Endometrium (tissue), 2 donors: ENCODE measurements around the gene HRH2.
"Not testable (repeated sequence)": the region's sequence is repeated elsewhere in the genome, so short reads cannot be mapped to it uniquely, and the experiment has no call there.

Experiments
- FAIRE-seq: peaks from 2 replicates; lab custom pipeline; 2012; peaks lifted over from hg19 to GRCh38; lab: Jason Lieb, UNC
- donor health status: control.
- donor health status: control.

HRH2 gene

DNA sequence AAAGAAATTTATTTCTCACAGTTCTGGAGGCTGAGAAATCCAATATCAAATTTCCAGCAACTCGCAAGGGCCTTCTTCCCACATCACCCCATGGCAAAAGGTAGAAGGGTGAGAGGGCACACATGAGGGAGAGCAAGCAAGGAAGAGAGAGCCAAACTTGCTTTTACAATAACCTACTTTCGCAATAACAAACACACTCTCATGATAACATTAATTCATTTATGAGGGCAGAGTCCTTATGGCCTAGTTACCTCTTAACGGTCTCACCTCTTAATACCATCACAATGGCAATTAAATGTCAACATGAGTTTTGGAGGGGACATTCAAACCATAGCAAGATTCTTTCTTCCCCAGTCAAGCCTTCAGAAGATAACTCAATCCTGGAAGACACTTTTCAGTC lies 11.6 kb upstream of the HRH2 start:
- no peak for FAIRE-seq

DNA sequence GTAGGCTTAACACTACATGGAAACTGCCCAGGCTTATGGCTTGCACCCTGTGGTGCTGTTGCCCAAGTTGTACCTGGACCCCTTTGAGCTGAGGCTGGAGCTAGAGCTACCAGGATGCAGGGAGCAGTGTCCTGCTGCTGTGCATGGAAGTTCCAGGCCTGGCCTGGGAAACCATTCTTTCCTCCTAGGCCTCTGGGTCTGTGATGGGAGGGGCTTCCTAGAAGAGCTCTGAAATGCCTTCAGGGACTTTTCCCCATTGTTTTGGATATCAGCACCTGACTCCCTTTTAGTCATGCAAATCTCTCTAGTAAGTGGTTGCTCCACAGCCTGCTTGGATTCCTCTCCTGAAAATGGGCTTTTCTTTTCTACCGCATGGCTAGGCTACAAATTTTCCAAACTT lies 7.9 kb upstream of the HRH2 start:
- no peak for FAIRE-seq

DNA sequence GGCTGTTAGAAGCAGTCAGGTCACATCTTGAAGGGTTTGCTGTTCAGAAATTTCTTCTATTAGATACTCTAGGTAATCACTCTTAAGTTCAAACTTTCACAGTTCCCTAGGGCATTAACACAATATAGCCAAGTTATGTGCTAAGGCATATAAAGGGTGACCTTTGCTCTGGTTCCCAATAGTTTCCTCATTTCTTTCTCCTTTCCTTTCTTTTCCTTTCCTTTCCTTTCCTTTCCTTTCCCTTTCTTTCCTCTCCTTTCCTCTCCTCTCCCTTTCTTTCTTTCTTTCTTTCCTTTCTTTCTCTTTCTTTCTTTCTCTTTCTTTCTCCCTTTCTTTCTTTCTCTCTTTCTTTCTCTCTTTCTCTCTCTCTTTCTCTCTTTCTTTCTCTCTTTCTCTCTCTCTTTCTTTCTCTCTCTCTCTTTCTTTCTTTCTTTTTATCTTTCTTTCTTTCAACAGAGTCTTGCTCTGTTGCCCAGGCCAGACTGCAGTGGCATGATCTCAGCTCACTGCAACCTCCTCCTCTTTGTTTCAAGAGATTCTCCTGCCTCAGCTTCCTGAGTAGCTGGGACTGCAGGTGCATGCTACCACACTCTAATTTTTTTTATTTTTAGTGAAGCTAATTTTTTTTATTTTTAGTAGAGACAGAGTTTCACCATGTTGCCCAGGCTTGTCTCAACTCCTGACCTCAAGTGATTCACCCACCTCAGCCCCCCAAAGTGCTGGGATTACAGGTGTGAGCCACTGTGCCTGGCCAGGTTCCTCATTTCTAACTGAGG lies 7.3 kb upstream of the HRH2 start:
- not testable (repeated sequence) for FAIRE-seq

DNA sequence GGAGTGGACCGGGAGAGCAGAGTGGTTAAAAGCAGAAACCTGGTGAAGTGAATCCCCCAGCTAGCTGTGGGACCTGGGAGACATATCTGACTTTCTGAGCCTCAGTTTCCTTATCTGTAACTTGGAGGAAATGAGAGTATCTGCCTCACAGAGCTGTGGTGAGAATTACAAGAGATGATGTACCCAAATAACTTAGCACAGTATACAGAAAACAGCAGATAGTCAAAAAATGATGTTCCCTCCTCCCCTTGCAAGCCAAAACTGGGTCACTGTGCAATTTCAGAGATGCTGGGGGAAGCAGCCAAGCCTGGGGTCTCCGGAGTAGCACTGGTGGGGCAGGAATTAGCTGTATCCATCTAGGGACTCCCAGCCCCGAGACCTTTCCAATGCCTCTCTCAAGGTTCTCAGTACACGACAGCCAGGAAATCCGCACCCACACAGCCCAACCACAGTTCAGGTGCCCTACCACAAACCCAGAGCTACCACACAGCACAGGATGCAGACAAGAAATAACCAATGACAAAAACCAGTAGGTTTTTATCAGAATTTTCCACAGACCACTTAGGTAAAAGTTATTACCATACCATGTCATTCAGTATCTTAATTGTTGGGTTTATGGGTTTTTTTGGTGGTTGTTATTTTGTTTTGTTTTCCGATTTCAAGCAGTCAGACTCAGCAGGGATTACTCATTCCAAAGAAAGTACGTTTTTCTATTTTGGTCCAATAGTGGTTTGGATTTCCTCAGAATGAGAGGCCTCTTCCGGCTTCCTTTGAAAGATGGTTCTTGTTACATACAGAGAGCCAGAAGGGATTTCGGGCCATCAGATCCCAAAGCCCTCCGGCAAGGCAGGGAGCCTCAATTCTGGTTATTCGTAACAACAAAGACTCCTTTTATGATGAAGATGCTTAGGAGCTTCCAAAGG lies 4.9 kb upstream of the HRH2 start:
- no peak for FAIRE-seq

DNA sequence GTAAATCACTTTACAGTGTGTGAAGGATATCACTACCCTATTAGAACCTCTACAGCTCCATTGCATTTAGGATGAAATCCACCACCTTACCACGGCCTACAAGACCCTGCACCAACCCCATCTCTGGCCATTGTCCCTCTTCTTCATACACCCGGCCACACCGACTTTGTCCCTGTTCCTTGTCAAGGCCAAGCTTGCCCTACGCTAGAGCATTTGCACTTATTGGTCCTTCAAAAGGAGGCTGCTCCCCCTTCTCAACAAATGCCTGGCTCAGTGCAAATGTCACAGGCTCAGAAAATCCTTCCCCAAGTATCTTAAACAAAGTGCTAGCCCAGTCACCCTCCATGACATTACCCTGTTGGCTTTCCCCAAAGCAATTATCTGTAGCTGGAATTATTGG lies 4.1 kb upstream of the HRH2 start:
- no peak for FAIRE-seq

GRCh38 chr5:175654339-175654738 lies 3.5 kb upstream of the HRH2 start:
- no peak for FAIRE-seq

- no peak for FAIRE-seq
These were observed 3.1 kb upstream of the HRH2 start for GRCh38 chr5:175654807-175655206.

DNA sequence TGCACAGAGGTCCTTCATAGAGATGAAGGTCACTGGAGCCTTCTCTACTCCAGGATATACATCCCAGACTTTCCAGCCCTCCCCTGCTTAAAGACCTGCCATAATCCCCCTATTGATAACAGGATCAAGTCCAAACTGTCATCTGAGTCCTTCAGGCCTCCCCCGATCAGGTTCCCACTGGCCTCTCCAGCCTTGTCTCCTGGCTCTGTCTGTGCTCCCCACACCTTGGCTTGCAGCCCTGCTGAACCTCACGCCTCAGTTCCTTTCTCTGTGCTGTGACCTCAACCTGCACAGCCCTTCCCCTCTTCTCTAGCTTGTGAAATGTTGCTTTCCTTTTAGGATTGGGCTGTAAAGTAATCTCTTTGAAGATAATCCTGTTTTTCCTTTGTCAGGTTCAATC lies 2.5 kb upstream of the HRH2 start:
- FAIRE-seq = no peak

DNA sequence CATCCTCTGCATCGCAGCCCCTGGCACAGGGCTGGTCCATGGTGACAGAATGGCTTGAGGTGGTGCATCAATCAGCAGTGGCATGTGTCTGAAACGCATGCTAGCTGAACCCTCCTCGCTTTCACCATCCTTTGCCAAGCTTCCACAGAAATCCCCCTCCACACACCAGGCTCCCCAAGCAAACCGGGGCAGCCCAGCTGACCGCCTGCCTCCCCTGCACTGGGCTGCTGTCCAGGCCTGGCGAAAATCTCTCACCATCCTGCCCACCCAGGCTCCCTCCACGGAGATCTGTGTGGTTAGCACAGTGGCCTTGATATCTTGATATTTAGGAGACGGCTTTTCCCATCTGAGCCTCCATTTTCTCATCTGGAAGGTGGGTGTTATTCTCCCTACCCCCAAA lies 905 bp upstream of the HRH2 start:
- no peak for FAIRE-seq

DNA sequence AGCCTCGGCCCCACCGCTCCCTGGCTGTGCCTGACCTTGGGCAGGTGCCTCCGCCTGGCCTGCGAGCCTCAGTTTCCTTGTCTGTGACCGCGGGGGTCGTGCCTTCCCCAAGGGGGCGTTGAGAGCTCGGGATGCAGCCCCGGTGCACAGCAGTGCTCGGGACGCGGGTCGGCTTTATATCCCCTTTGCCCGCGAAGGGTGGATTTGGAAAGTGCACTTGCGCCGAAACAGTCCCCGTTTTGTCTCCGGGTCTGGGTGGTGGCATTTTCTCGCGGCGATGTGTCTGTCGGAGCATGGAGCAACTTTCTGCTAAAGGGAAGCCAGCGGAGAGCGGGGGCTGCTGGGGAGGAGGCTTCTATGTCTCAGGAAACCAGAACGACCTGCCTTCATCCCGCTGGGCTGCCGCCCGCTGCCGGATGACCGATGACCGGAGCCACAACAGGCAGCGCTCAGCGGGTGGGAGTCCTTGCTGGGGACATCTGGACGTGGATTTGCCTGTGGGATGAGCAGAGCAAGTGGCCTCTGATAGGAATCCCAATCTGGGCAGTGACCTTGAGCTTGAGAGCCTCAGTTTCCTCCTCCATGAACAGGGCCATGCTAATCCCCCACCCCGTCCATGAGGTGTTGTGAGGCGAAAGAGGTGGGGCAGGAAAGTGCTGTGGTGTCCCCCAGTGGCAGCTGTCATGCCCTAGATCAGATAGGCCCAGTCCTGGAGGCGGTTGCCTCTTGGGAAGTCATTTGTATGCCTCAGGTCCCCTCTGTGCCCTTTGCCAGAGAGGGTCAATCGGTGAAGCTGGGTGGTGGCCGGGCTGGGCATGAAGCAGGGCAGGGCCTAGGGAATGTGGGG lies 651 bp downstream of the HRH2 start:
- no peak for FAIRE-seq

- no peak for FAIRE-seq
These were observed 1.8 kb downstream of the HRH2 start for GRCh38 chr5:175659546-175660253.

DNA sequence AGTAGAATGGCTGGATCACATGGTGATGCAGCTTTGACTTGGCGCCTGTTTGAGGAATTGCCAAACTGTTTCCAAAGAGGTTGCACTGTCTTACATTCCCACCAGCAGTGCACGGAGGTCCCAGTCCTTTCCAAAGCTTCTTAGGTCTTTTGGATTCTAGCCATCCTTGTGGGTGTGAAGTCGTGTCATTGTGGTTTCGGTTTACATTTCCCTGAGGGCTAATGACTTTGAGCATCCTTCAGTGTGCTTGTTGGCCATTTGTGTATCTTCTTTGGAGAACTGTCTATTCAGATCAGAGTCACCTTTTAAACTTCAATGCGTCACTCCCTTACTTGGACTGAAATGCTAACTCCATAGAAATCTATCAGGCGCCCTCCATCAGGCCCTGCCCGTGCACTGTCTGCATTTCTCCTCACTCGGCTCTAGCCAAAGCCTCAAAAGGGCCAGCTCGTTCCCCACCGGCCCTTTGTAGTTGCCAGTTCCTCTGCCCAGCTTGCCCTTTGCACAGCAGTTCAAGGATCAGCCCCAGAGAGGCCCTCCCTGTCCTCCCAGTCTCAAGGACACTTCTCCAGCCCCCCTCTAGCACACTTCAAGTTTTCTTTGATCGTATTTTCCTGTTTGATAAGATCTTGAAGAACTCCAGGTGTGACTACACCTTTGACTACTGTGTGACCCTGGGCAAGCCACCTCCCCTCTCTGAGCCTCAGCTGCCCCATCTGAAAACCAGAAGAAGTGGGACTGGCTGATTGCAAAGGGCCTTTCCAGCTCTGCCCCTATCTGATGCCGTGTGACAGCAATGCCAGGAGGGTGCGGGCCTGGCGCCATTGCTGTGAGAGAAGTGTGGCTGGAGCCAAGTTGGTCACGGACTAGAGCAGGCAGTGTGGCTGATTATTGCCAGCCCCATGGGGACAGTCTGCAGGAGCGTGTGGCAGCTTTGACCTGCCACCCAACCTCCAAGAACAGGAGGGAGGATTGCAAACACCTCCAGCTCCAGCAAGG lies 5.6 kb downstream of the HRH2 start:
- no peak for FAIRE-seq

GRCh38 chr5:175664723-175665122 lies 6.9 kb downstream of the HRH2 start:
- no peak for FAIRE-seq

- FAIRE-seq = no peak
These were observed 8.3 kb downstream of the HRH2 start for GRCh38 chr5:175666216-175666615.

DNA sequence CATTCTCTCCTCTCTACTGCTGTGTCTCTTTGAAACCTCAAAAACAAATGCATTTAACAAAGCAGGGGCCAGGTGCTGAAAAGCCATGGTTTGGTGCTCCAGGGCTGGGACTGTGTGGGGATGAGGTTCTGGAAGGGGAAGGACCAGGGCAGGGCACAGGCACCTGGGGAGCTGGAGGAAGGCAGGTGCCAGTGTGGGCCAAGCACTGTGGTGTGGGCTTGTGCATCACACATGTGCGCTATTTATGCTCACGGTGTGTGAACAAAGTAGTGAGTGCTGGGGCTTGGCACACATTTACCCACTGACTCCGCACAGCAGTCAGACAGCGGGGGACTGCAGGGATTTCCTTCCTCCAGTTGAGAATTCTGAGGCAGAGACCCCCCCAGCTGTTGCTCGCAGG lies 10.1 kb downstream of the HRH2 start:
- no peak for FAIRE-seq

- no peak for FAIRE-seq
These were observed 12.5 kb downstream of the HRH2 start for GRCh38 chr5:175670372-175670771.

GRCh38 chr5:175671013-175671412 lies 13.1 kb downstream of the HRH2 start:
- no peak for FAIRE-seq

DNA sequence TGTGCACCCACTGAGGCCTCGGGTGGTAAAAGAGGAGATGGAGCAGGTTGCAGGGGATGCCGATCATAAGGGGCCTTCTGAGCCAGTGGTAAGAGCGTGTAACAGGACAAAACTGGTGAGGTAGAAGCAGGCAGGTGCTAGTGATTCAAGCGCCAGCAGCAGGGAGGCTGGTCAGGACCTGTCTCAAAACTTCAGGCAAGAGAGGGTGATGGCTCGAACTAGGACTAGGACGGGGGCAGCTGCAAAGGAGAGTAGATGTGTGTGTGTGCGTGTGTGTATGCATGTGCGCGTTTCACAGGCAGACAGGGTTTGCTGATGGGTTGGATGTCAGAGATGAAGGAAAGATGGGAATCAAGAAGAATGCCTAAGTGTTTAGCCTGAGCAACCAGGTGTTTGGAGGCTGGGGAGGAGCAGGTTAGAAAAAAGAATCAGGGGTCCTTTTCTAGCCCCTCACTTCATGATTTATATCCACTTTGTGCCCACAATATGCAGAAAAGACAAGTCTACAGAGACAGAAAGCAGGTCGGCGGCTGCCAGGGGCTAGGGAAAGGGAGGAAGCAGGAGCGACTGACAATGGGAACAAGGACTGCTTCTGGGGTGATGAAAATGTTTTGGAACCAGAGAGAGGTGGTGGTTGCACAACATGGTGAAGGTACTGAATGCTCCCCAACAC lies 15.2 kb downstream of the HRH2 start:
- FAIRE-seq = no peak

GRCh38 chr5:175674731-175675346 lies 17.0 kb downstream of the HRH2 start:
- FAIRE-seq = no peak

DNA sequence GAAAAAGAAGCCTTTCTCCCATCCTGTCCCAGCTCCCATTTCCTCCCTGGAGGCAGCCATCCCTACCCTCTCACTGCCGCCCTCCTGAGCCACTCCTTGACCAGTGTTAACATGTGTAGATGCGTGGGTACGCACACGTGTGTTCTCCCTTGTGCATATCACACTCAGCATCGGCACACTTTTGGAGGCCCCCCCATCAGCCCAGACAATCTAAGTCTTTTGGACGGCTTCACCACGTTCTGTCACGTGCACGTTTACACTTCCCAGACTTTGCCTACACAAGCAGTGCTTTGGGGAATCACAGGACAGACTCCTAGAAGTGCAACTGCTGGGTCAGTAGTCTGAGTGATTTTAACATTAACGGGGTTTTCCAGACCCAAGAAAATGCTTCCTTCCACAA lies 18.0 kb downstream of the HRH2 start:
- no peak for FAIRE-seq
